KMS-11 (cell line): Measurements from ENCODE around the gene APBA2.
A peak's percentile ranks its signal among the peaks of the same experiment; 100 is the strongest.

Source experiments
- H2AFZ ChIP-seq: fragments of 200-600 bp; sonication (generic); 2 replicates; pipeline ENCODE4 v1.6.1; 2016; ENCODE audit warnings: antibody characterized with exemption, mixed run types, low read depth
- H3K27ac ChIP-seq: fragments of 200-600 bp; sonication (generic); 2 replicates; pipeline ENCODE4 v1.6.1; 2016; ENCODE audit warnings: mild to moderate bottlenecking, mixed run types
- H3K27me3 ChIP-seq: fragments of 200-600 bp; sonication (generic); 2 replicates; pipeline ENCODE4 v1.6.1; 2017; ENCODE audit warnings: mild to moderate bottlenecking, low read depth, mixed run types, moderate library complexity; ENCODE audit not compliant: insufficient read depth
- H3K36me3 ChIP-seq: fragments of 200-600 bp; sonication (generic); 2 replicates; pipeline ENCODE4 v1.6.1; 2017; ENCODE audit warnings: mild to moderate bottlenecking, mixed run types; ENCODE audit not compliant: insufficient read depth
- H3K4me1 ChIP-seq: fragments of 200-600 bp; sonication (generic); 2 replicates; pipeline ENCODE4 v1.6.1; 2016; ENCODE audit warnings: mild to moderate bottlenecking, low read depth, mixed run types; ENCODE audit not compliant: poor library complexity, severe bottlenecking
- H3K4me2 ChIP-seq: fragments of 200-600 bp; sonication (generic); 2 replicates; pipeline ENCODE4 v1.7.0; 2016; ENCODE audit warnings: mild to moderate bottlenecking, mixed run types
- H3K4me3 ChIP-seq: fragments of 200-600 bp; sonication (generic); IDR thresholded peaks from 2 replicates; pipeline ENCODE4 v1.6.1; 2017; ENCODE audit warnings: low read depth, low read length, mixed read lengths; ENCODE audit not compliant: insufficient read depth
- H3K79me2 ChIP-seq: fragments of 200-600 bp; sonication (generic); 2 replicates; pipeline ENCODE4 v1.6.1; 2016; ENCODE audit warnings: low read depth, mixed run types; ENCODE audit not compliant: insufficient read depth
- H3K9ac ChIP-seq: fragments of 200-600 bp; sonication (generic); 2 replicates; pipeline ENCODE4 v1.6.1; 2016; ENCODE audit warnings: mild to moderate bottlenecking, mixed run types
- H4K20me1 ChIP-seq: fragments of 200-600 bp; sonication (generic); 2 replicates; pipeline ENCODE4 v1.6.1; 2016; ENCODE audit warnings: mild to moderate bottlenecking, mixed run types; ENCODE audit not compliant: insufficient read depth
- TF ChIP-seq, protein P1 (sequence below): fragments of 200-600 bp; sonication (generic); conservative IDR thresholded peaks from 2 replicates; pipeline ENCODE4 v1.6.1; 2017; ENCODE audit warnings: low read depth, mild to moderate bottlenecking, antibody characterized with exemption, low read length, moderate library complexity, mixed read lengths

Gene APBA2

DNA sequence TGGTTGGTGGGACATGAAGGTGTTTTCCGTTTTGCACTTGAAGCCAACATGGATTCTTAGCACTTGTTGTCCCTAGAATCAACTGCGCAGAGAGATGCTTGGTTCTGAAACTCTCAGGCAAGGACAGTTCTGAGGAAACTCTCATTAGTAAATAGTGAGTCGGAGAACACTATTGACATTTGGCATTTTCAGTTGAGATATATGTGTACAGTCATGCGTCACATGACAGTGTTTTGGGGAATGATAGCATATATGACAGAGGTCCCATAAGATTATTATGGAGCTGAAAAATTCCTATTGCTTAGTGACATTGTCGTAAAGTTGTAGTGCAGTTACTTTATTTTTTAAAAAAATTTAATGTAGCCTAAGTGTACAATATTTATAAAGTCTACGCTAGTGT is 5.8 kb downstream of the APBA2 start:
- H2AFZ ChIP-seq = no peak overlapping the region
- no peaks in the 10 kb centered on the region for H3K27me3 ChIP-seq
- no peak overlapping the region for H3K9ac ChIP-seq
- H4K20me1 ChIP-seq = no peaks in the 10 kb centered on the region
- H3K79me2 ChIP-seq = no peaks in the 10 kb centered on the region
- H3K4me1 ChIP-seq = peaks cover 8% of the 10 kb centered on the region
- no peak overlapping the region for H3K4me3 ChIP-seq
- no peaks in the 10 kb centered on the region for H3K36me3 ChIP-seq
- TF ChIP-seq, protein P1, sequence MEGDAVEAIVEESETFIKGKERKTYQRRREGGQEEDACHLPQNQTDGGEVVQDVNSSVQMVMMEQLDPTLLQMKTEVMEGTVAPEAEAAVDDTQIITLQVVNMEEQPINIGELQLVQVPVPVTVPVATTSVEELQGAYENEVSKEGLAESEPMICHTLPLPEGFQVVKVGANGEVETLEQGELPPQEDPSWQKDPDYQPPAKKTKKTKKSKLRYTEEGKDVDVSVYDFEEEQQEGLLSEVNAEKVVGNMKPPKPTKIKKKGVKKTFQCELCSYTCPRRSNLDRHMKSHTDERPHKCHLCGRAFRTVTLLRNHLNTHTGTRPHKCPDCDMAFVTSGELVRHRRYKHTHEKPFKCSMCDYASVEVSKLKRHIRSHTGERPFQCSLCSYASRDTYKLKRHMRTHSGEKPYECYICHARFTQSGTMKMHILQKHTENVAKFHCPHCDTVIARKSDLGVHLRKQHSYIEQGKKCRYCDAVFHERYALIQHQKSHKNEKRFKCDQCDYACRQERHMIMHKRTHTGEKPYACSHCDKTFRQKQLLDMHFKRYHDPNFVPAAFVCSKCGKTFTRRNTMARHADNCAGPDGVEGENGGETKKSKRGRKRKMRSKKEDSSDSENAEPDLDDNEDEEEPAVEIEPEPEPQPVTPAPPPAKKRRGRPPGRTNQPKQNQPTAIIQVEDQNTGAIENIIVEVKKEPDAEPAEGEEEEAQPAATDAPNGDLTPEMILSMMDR = no peak
- no peak overlapping the region for H3K4me2 ChIP-seq
- H3K27ac ChIP-seq = no peak overlapping the region

- Histone ChIP-seq H3K4me3 (no peak overlapping the region), H3K4me1 (peaks cover 8% of the 10 kb centered on the region), H2AFZ (no peak overlapping the region; the same call in 1 of the 2 replicates), H3K36me3 (no peaks in the 10 kb centered on the region), H3K27ac (peak overlapping the region; percentile 50; the same call in 1 of the 2 replicates), H3K4me2 (peak overlapping the region; percentile 68; the same call in 1 of the 2 replicates), H3K27me3 (no peaks in the 10 kb centered on the region), H3K79me2 (no peaks in the 10 kb centered on the region), H4K20me1 (no peaks in the 10 kb centered on the region), H3K9ac (peak overlapping the region; percentile 13; the same call in 1 of the 2 replicates)
- TF ChIP-seq, protein P1 = no peak
These were observed 7.2 kb downstream of the APBA2 start for GRCh38 chr15:28892789-28893610.

DNA sequence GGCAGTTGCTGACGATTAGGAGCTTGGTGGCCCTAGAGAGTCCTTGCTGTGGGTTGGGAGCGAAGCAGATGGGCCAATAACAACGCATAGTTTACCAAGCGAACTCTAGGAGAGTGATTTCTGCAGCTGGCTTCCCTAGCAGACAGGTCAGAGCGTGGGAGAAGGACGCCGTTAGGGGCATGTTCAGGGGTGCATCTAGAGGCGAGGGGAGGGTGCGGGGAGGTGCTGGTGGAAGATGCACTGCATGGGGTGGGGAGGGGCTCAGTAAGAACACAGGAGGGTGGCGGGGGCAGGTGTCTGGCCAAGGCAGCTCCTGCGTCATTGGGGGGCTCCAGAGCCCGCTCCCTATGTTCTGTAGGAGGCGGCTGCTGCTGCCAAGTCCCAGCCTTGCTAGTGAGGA is 8.9 kb downstream of the APBA2 start:
- Histone ChIP-seq H3K27ac (no peak overlapping the region), H3K36me3 (no peaks in the 10 kb centered on the region), H3K4me1 (peaks cover 8% of the 10 kb centered on the region), H4K20me1 (no peaks in the 10 kb centered on the region), H3K9ac (no peak overlapping the region), H3K4me3 (no peak overlapping the region), H3K4me2 (no peak overlapping the region), H3K27me3 (no peaks in the 10 kb centered on the region), H2AFZ (no peak overlapping the region), H3K79me2 (no peaks in the 10 kb centered on the region)
- TF ChIP-seq, protein P1 = no peak

DNA sequence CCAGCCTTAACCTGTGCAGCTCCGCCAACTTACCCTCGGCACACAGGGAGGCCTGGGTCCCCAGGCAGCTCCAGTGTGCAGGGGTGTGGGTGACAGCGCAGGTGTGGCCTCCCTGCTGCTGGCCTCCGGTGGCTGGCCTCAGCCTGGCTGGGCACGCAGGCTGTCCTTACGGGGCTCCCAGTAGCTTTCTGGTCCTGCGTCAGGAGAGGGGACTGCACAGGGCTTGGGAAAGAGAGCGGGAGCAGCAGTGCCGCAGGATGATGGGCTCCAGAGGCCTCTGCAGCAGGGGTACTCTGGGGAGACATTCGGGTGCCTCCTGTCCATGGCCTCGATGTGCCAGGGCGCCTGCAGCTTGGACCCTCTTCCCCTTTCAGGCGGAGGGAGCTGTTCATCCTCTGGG is 9.4 kb downstream of the APBA2 start:
- no peaks in the 10 kb centered on the region for H4K20me1 ChIP-seq
- TF ChIP-seq, protein P1 = no peak
- no peaks in the 10 kb centered on the region for H3K27me3 ChIP-seq
- peaks cover 8% of the 10 kb centered on the region for H3K4me1 ChIP-seq
- no peak overlapping the region for H3K4me3 ChIP-seq
- H3K9ac ChIP-seq = no peak overlapping the region
- no peak overlapping the region for H3K27ac ChIP-seq
- H3K79me2 ChIP-seq = no peaks in the 10 kb centered on the region
- no peaks in the 10 kb centered on the region for H3K36me3 ChIP-seq
- no peak overlapping the region for H3K4me2 ChIP-seq
- H2AFZ ChIP-seq = no peak overlapping the region
